Neural cell (in vitro differentiated cells): ENCODE measurements around the gene PABPN1L.
"Not testable (repeated sequence)": the region's sequence is repeated elsewhere in the genome, so short reads cannot be mapped to it uniquely, and the experiment has no call there.

Experiments used
- EZH2 ChIP-seq: fragments of 200-600, 300-800 bp; shearing (Covaris generic), sonication (generic); IDR thresholded peaks from 2 replicates; pipeline ENCODE4 v1.6.1; 2014; ENCODE audit warnings: antibody characterized with exemption, low read length, borderline replicate concordance, mild to moderate bottlenecking; ENCODE audit not compliant: insufficient read depth, poor library complexity, severe bottlenecking
- POLR2AphosphoS5 ChIP-seq: IDR thresholded peaks from 2 replicates; pipeline ENCODE4 v1.6.1; 2012
- TF ChIP-seq, protein P1 (sequence below): fragments of 450-650 bp; IDR thresholded peaks from 2 replicates; pipeline ENCODE4 v1.5.1; 2014; ENCODE audit warnings: antibody characterized with exemption, mild to moderate bottlenecking, moderate library complexity; ENCODE audit not compliant: poor library complexity, severe bottlenecking

DNA sequence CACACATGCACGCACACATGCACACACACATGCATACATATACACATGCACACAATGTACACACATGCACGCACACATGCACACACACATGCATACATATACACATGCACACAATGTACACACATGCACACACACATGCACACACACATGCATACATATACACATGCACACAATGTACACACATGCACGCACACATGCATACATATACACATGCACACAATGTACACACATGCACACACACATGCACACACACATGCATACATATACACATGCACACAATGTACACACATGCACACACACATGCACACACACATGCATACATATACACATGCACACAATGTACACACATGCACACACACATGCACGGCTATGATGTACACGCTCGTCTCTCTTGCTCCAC is 27.8 kb upstream of the PABPN1L start:
- not testable (repeated sequence) for TF ChIP-seq POLR2AphosphoS5, EZH2
- TF ChIP-seq, protein P1, sequence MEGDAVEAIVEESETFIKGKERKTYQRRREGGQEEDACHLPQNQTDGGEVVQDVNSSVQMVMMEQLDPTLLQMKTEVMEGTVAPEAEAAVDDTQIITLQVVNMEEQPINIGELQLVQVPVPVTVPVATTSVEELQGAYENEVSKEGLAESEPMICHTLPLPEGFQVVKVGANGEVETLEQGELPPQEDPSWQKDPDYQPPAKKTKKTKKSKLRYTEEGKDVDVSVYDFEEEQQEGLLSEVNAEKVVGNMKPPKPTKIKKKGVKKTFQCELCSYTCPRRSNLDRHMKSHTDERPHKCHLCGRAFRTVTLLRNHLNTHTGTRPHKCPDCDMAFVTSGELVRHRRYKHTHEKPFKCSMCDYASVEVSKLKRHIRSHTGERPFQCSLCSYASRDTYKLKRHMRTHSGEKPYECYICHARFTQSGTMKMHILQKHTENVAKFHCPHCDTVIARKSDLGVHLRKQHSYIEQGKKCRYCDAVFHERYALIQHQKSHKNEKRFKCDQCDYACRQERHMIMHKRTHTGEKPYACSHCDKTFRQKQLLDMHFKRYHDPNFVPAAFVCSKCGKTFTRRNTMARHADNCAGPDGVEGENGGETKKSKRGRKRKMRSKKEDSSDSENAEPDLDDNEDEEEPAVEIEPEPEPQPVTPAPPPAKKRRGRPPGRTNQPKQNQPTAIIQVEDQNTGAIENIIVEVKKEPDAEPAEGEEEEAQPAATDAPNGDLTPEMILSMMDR: not testable (repeated sequence)
